Stimulated activated CD8-positive, alpha-beta memory T cell treated with anti-CD3 and anti-CD28 coated beads, Interleukin-7, amount 100 ng/mL, for 1 hour (primary cell): ENCODE results near the gene RAB11FIP5.
A peak's percentile ranks its signal among the peaks of the same experiment; 100 is the strongest.
"Not testable (repeated sequence)": the region's sequence is repeated elsewhere in the genome, so short reads cannot be mapped to it uniquely, and the experiment has no call there.

Source experiments
- DNase-seq, 2 donors: peaks; one replicate each; pipeline ENCODE4 v3.0.0-alpha.2; 2020; ENCODE audit warnings: low read depth in 2 of 2

Gene RAB11FIP5, protein sequence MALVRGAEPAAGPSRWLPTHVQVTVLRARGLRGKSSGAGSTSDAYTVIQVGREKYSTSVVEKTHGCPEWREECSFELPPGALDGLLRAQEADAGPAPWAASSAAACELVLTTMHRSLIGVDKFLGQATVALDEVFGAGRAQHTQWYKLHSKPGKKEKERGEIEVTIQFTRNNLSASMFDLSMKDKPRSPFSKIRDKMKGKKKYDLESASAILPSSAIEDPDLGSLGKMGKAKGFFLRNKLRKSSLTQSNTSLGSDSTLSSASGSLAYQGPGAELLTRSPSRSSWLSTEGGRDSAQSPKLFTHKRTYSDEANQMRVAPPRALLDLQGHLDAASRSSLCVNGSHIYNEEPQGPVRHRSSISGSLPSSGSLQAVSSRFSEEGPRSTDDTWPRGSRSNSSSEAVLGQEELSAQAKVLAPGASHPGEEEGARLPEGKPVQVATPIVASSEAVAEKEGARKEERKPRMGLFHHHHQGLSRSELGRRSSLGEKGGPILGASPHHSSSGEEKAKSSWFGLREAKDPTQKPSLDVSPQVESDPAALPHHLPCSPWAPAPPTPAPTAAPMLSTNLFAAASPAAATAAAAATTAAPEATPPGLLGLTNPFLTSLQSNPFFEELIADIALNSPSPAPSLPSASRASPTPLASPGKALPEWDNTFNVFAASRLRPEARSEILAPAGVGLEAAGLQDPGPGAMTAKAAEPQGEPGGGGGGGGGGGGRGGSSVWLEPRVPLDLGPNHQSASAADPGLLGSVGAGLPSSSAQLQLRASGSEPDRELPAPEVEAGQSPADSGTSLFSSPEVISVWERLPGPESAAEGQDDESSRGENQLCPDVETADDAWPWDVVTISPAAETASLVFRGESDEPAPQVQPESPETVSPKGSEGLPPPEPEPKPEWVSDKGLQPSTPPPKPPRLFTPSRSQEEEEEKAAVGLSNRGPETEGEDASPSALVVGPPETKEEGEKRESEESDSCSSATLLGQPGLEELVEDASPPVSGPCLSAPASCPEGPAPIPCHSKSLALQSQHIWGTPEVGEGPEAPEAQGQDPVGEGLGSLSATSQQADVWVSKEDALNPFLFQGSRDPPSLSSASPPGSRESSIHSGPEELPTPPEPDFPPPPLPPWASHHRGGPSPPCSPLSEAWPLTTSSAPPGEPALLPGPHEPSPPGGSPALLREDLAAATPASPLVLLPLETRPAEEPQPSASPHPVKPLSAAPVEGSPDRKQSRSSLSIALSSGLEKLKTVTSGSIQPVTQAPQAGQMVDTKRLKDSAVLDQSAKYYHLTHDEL (N-terminal part only)

DNA sequence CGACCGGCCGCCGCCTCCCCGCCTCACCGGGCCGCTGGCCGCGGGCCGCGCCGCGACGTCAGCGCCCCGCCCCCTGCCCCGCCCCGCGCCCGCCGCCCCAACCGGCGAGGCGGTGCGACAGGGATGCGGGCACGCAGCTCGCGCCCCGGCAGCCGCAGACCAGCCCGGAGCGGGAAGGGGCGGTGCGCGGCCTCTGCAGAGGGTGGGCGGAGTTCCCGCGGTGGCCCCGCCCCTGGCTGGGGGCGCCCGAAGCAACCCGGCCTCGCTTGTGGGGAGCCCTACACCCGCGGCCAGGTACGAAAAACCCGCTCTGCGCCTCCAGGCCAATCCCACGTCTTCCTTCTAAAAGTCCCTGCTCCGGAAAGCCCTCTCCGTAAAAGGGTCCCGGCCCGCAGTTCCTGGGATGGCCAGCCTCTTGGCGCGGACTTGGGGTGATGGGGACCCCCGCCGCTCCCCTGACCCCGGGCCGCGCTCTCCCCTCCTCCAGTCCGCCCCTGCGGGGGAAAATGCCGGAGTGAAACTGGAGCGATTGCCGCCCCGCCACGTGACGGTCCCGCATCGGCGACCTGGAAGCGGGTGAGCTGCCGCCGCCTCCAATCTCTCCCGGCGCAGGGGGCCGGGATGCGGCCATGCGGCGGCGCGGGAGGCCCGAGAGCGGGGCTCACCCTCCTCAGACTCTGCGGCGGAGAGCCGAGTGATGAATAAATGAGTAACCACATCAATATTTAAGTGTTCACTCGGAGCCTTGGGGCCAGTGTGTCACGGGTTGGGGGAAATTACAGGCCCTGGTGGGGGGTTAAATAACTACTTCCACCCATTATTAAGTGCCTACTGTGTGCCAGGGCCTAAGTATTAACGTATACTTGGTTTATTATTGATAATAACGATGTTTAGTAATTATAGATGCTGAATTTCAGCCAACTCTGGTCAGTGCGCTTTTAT is at the start of gene RAB11FIP5:
Gene RAB11FIP5 (minus strand): TSS at position 36 of the 942 bp plus-strand sequence. CDS start 171 bp downstream, outside the sequence.
- peak; percentile 50 to 59 for DNase-seq

DNA sequence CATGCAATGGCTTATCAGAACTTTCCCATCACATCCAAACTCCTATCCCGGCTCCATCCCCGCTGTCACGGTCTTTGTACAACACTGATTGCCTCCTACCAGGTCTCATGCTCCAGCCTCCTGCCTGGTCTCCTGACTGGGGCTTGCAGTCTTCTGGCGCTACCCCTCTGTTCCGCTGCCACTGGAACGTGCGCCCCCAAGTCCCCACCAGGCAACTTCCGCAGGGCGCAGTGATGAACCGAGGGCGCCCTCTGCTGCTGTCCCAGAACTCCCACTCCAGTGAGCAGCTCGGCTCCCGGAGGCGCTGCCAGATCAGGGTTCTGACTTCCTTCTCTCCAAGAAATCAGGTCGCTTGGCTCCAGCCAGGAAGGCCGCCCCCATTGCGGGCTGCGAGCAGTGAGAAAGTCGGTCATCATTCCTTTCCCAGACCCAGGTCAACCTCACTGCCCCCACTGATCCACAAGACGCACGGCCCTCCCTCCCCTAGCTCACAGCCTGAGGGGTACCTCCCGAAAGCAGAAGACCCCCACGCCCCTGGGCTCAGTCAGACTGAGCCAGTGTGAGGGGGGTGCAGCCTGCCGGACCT is 43.9 kb upstream of the RAB11FIP5 start:
- DNase-seq, result no peak

DNA sequence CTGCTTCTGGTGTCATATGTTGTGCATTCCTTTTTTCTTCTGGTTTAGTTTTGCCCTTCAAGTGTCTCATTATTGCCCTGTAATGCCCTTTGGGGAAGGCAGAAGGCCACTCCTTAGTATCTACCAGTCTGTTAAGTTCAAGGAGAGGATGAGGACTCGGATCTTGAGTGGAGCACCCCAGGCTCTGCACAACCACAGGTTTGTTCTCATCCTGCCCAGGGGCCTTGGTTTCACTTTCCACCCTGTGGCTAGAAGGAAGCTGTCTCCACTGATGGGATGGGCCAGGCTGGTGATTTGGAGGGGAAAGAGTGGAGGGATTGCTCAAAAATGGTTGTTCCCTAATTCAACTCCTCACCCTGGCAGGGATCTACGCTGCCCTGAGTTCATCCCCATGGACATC is 30.2 kb upstream of the RAB11FIP5 start:
- no peak for DNase-seq

DNA sequence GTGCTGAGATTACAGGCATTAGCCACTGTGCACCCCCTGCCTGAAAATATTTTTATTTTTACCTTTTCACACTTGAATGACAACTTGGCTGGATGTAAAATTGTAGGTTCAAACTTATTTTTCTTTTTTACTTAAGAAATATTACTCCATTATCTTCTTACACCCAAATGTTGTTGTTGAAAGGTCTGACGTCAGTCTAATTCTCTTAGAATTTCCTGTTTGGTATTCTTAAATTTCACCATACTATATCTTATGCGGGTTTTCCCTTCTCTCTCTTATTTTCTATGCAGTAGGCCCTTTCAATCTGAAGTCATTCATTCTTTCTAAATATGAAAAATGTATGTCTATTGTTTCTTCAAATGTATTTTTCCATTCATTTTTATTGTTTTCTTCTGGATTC is 29.1 kb upstream of the RAB11FIP5 start:
- no peak for DNase-seq

DNA sequence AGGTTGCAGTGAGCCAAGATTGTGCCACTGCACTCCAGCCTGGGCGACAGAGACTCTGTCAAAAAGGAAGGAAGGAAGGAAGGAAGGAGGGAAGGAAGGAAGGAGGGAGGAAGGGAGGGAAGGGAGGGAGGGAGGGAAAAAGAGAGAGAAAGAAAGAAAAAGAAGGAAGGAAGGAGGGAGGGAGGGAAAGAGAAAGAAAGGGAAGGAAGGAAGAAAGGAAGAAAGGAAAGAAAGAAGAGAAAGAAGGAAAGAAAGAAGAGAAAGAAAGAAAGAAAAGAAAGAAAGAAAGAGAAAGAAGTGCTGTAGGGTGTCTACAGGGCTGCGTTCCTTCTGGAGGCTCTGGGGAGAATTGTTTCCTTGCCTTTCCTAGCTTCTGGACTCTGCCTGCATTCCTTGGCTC is 22.5 kb upstream of the RAB11FIP5 start:
- no peak for DNase-seq

DNA sequence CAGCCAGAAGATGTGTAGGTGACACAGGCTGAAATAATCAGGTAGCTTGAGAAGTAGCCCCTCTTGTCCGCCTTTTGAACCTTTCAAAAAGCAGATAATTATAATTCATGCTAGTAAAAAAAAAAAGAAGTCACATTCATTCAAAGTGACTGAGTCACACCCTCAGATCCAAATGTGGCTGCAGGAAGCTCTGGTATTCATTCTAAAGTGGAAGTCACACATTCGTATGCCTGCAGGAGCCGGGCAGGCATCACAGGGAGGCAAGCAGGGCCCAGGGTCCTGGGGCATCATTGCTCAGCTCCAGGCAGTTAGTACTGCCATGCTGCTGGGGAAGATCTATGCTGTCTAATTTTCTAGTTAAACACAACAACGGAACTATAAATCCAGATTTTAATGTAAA is 21.7 kb upstream of the RAB11FIP5 start:
- DNase-seq, result no peak

DNA sequence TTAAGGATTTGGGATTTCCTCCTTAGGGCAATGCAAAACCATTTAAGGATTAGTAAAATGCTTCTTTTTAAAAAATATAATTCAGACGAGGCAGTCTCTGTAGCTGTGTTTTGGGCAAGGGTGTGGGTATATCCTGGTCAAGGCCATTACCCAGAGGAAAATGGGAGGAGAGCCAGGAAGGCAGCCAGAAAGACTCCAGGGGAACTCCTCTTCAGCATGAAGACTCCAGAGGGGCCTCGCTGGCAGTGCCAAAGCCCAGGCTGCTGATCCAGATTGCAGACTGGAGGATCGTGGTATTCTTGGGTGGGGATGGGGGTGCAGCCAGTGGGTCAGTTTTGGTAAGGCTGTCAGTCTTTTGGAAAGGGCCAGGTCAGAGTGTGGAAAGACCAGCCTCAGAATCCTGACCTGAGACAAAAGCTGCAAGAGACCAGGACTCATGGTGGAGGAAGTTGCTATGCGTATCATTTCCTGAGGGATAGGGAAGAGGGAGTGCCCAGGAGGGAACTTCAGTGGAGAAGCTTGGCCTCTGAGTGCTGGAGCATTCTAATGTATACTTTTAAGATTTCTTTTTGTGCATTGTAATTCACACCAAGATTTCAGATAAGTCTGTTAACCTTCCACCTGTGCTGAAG is 20.9 kb upstream of the RAB11FIP5 start:
- DNase-seq, result no peak

DNA sequence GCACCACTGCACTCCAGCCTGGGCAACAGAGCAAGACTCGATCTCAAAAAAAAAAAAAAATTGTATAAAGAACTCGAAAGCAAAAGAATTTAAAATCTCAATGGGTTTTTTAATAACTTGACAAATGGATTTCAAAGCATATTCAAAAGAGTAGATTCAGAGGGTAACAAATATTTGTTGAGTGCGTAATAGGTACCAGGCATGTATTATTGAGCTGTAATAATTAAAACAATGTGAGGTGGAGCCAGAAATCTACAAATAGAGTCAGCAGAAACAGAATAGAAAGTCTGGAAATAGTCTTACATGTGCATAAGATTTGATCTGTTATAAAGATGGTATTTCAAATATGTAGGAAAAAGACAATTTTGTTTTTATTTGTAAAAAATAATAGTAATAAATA is 19.1 kb upstream of the RAB11FIP5 start:
- DNase-seq, result no peak

DNA sequence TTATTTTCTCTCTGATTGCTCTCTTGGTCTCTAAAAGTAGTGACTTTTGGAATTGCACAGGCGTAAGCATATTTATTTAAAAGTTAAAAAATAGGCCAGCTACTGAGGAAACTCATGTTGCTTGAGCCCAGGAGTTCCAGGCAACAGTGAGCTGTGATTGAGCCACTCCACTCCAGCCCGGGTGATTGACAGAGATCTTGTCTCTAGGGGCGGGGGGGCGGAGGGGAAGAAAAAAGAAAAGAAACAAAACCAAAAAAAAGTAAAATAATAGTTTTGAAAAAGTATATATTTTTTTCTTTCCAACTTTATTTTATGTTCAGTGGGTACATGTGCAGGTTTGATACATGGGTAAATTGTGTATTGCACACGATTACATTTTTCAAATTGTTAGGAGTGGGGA is 18.0 kb upstream of the RAB11FIP5 start:
- DNase-seq, result no peak

DNA sequence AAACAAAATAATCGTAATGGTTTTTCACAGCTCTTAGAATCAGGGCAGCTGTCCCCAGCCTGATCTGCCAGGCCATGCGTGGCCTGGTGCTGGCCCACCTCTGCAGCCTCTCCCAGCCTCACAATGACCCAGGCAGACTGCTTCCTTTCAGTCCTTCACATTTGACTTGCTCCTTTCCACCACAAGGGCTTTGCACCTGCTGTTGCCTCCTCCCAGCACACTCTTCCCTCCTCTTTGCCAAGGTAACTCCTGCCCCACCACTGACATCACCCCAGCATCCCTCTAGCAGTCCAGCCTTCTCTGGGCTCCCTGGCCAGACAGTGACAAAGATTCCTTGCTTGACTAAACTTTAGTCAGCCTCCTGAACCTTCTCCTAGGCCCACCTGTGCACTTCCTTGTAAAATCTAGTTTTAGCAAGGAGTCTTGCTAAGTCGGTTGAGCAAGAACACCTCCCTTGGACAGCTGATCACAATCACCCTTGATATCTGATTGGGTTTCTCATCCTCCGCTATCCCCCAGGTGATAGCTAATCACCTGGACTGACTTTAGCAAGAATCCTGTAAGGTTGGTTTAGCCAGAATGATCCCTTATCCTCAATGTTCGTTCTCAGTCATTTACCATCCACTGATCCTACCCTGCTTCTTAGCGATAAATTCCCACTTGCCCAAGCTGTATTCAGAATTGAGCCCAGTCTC is 16.2 kb upstream of the RAB11FIP5 start:
- DNase-seq, result no peak

DNA sequence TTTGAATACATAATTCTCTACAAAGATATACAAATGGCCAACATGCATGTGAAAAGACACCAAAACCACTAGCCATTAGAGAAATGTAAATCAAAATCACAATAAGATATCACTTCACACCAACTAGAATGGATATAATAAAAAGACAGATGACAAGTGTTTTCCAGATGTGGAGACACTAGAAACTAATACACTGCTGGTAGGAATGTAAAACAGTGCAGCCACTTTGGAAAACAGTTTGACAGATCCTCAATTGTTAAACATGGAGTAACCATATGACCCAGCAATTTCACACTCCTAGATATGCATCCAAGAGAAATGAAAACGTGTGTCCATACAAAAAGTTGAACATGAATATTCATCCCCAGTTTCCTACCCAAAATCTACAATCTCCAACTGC is 9.8 kb upstream of the RAB11FIP5 start:
- DNase-seq, result no peak

DNA sequence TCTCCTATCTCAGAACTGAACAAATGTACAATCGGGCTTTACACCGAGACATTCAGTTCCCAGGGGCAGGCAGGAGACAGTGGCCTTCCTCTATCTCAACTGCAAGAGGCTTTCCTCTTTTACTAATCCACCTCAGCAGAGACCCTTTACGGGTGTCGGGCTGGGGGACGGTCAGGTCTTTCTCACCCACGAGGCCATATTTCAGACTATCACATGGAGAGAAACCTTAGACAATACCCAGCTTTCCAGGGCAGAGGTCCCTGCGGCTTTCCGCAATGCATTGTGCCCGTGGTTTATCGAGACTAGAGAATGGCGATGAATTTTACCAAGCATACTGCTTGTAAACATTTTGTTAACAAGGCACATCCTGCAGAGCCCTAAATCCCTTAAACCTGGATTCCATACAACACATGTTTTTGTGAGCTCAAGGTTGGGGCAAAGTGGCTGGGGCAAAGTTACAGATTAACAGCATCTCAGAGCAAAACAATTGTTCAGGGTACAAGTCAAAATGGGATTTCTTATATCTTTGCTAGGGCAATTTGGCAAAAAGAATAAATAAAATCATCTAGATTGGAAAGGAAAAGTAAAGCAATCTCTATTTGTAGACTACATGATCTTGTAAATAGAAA is 7.0 kb upstream of the RAB11FIP5 start:
- DNase-seq, result not testable (repeated sequence)

DNA sequence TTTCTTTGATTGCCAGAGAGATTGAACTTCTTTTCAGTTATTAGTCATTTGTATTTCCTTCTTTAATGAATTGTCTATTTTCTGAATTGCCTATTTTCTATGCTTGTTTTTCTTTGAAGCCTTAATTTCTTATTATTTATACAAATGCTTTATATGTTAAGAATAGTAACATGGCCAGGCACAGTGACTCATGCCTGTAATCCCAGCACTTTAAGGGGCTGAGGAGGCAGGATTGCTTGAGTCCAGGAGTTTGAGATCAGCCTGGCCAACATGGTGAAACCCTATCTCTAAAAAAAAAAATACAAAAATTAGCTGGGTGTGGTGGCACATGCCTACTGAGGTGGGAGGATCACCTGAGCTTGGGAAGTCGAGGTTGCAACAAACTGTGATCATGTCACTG is 4.7 kb upstream of the RAB11FIP5 start:
- no peak for DNase-seq

DNA sequence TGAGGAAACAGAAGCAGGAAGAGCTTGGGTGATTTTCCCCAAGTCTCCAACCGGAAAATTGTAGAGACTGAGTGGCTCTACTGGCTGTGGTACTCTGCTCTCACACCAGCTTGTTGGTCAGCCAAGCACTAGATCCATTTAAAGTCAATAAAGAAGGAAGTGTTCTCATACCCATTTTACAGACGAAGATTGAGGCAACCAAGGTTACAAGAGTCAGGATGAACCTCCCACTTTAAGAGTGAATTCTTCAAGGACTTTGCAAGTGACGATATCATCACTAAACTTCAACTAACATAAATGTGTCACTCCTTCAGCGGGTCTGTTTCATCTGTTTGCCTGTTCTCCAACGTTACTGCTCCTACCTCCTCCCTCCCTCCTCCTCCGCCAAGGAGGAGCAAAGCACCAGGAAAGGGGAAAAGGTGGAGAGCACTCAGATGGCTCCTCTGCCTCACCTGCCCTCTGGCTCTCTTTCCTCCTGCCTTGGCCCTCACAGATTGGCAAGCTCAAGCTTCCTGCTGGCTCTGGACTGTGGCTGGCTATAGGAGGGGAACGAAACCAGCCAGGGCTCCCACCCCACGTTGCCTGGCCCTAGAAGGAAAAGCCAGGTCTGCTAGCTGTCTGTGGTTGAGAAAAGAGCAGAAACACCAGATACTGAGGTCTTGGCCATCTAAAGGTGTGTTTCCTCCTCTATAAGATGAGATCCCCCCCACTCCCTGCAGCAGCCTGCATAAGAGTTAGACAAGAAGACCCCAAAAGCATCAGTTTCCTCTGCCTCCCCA is 3.6 kb upstream of the RAB11FIP5 start:
- DNase-seq, result no peak

DNA sequence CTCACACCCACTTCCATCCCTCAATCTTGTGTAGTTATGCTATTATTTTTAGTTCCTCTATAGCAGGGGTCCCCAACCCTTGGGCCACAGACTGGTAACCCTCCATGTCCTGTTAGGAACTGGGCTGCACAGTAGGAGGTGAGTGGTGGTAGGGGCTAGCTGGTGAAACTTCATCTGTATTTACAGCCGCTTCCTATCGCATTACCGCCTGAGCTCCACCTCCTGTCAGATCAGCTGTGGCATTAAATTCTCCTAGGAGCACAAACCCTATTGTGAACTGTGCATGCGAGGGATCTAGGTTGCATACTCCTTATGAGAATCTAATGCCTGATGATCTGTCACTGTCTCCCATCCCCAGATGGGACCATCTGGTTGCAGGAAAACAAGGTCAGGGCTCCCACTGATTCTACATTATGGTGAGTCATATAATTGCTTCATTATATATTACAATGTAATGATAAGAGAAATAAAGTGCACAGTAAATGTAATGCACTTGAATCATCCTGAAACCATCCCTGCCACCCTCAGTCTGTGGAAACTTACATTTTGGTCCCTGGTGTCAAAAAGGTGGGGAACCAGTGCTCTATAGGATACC is 1.6 kb upstream of the RAB11FIP5 start:
- no peak for DNase-seq

DNA sequence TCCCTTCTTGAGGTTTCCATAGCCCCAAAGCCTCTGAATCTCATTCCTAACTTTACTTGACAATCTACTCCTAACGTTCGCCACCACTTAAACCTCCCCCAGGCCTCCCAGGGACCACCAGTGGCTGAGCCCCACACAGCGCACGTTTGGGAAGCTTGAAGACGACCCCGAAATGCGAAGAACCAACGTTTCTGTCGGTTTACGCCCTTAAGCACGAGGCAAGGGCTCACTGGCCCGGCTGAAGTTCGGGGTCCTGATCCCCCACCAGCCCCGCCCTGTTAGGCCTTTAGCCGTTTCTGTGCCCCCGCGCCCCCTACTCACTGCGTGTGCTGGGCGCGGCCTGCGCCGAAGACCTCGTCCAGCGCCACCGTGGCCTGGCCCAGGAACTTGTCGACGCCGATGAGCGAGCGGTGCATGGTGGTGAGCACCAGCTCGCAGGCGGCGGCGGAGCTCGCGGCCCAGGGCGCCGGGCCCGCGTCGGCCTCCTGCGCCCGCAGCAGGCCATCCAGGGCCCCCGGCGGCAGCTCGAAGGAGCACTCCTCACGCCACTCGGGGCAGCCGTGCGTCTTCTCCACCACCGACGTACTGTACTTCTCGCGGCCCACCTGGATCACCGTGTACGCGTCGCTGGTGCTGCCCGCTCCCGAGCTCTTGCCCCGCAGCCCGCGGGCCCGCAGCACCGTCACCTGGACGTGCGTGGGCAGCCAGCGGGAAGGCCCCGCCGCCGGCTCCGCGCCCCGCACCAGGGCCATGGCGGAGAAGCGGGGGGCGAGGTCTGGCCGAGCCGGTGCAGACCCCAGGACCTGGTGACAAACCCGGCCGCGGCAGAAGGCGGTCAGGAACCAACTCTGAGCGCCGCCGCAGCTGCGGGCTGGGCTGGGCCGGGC is 479 bp downstream of the RAB11FIP5 start:
- no peak for DNase-seq
